GM23338 (cell line): Measurements from ENCODE around the gene SPNS1. TPM values are rescaled to one million over a fixed set of nuclear protein-coding genes. Genes with fewer than 3 reads are reported as not detected.

ENCODE experiments used
- ATAC-seq: fragments of 200-7000 bp; cut with Tn5 transposase; 3 replicates; pipeline ENCODE4 v1.9.1; 2020
- DNase-seq: peaks from one replicate; pipeline ENCODE4 v3.0.0-alpha.2; 2015; ENCODE audit warnings: low spot score
- H2AFZ ChIP-seq: fragments of 200-600 bp; sonication (generic); 2 replicates; pipeline ENCODE4 v1.8.0; 2016; ENCODE audit warnings: antibody characterized with exemption, mild to moderate bottlenecking, moderate library complexity
- H3F3A ChIP-seq: fragments of 200-600 bp; sonication (generic); replicated peaks from 2 replicates; pipeline ENCODE4 v1.8.0; 2017; ENCODE audit warnings: antibody characterized with exemption, mixed run types, low read depth
- H3K27ac ChIP-seq: fragments of 200-600 bp; sonication (generic); 2 replicates; pipeline ENCODE4 v1.6.1; 2016; ENCODE audit warnings: low read depth
- H3K27me3 ChIP-seq: fragments of 200-600 bp; sonication (generic); 2 replicates; pipeline ENCODE4 v1.8.0; 2016; ENCODE audit warnings: mild to moderate bottlenecking, mixed run types, moderate library complexity; ENCODE audit not compliant: insufficient read depth
- H3K36me3 ChIP-seq: fragments of 200-600 bp; sonication (generic); 2 replicates; pipeline ENCODE4 v1.8.0; 2016; ENCODE audit warnings: mild to moderate bottlenecking; ENCODE audit not compliant: insufficient read depth
- H3K4me1 ChIP-seq: fragments of 200-600 bp; sonication (generic); 2 replicates; pipeline ENCODE4 v1.8.0; 2016; ENCODE audit warnings: mild to moderate bottlenecking, moderate library complexity; ENCODE audit not compliant: insufficient read depth
- H3K4me2 ChIP-seq: fragments of 200-600 bp; sonication (generic); 2 replicates; pipeline ENCODE4 v1.7.1; 2017; ENCODE audit warnings: mixed run types
- H3K4me3 ChIP-seq: fragments of 200-600 bp; sonication (generic); 2 replicates; pipeline ENCODE4 v1.6.1; 2016; ENCODE audit warnings: mixed run types
- H3K79me2 ChIP-seq: fragments of 200-600 bp; sonication (generic); replicated peaks from 2 replicates; pipeline ENCODE4 v1.8.0; 2017; ENCODE audit warnings: mild to moderate bottlenecking; ENCODE audit not compliant: insufficient read depth
- H3K9me2 ChIP-seq: fragments of 200-600 bp; sonication (generic); 2 replicates; pipeline ENCODE4 v1.8.0; 2017; ENCODE audit not compliant: insufficient read depth
- H4K20me1 ChIP-seq: fragments of 200-600 bp; sonication (generic); replicated peaks from 2 replicates; pipeline ENCODE4 v1.8.0; 2017; ENCODE audit warnings: mild to moderate bottlenecking; ENCODE audit not compliant: insufficient read depth
- H3K27ac Mint-ChIP-seq: 2 replicates; pipeline ENCODE4 v1.8.0; 2020; ENCODE audit warnings: inconsistent platforms, mild to moderate bottlenecking, moderate library complexity, mixed read lengths
- H3K27me3 Mint-ChIP-seq: 3 replicates; pipeline ENCODE4 v1.8.0; 2022; ENCODE audit warnings: low read depth, mild to moderate bottlenecking, moderate library complexity, mixed read lengths, inconsistent platforms; ENCODE audit not compliant: insufficient read depth, poor library complexity
- H3K36me3 Mint-ChIP-seq: 3 replicates; pipeline ENCODE4 v1.8.0; 2021; ENCODE audit warnings: low read depth, mild to moderate bottlenecking, inconsistent platforms, moderate library complexity, mixed read lengths
- H3K4me1 Mint-ChIP-seq: 3 replicates; pipeline ENCODE4 v1.8.0; 2020; ENCODE audit warnings: mild to moderate bottlenecking, inconsistent platforms, mixed read lengths
- H3K4me3 Mint-ChIP-seq: 3 replicates; pipeline ENCODE4 v1.8.0; 2021; ENCODE audit warnings: moderate library complexity, mild to moderate bottlenecking, inconsistent platforms, mixed read lengths
- H3K9me3 Mint-ChIP-seq: 3 replicates; pipeline ENCODE4 v1.8.0; 2020; ENCODE audit warnings: moderate library complexity, mild to moderate bottlenecking, inconsistent platforms, mixed read lengths
- CREB1 ChIP-seq: fragments of 250-450 bp; sonication (Bioruptor Pico); IDR thresholded peaks from 2 replicates; pipeline ENCODE4 v1.5.0; 2020; ENCODE audit warnings: low read depth, mild to moderate bottlenecking, moderate library complexity
- CTCF ChIP-seq, 2 experiments: fragments of 200-600 bp in 1 of 2; sonication (generic) in 1 of 2; conservative IDR thresholded peaks; 2 replicates each; pipeline versions ENCODE4 v1.5.1 to v1.6.1; 2016 to 2017; ENCODE audit warnings: antibody characterized with exemption in 2 of 2, low read depth in 2 of 2, mild to moderate bottlenecking in 2 of 2, moderate library complexity in 1 of 2
- ETS1 ChIP-seq: IDR thresholded peaks from 2 replicates; pipeline ENCODE4 v1.6.1; 2016; ENCODE audit warnings: antibody characterized with exemption
- EZH2 ChIP-seq: fragments of 200-600 bp; sonication (generic); IDR thresholded peaks from one replicate; pipeline ENCODE4 v1.8.0; 2017; ENCODE audit warnings: antibody characterized with exemption, mild to moderate bottlenecking, low read depth; ENCODE audit not compliant: unreplicated experiment
- EZH2phosphoT487 ChIP-seq: fragments of 200-600 bp; sonication (generic); IDR thresholded peaks from one replicate; pipeline ENCODE4 v1.8.1; 2018; ENCODE audit warnings: antibody characterized with exemption; ENCODE audit not compliant: unreplicated experiment
- JUNB ChIP-seq: IDR thresholded peaks from one replicate; pipeline ENCODE4 v1.6.1; 2016; ENCODE audit warnings: antibody characterized with exemption; ENCODE audit not compliant: unreplicated experiment
- NANOG ChIP-seq: IDR thresholded peaks from 2 replicates; pipeline ENCODE4 v1.6.1; 2016; ENCODE audit warnings: antibody characterized with exemption, borderline replicate concordance
- POLR2AphosphoS5 ChIP-seq: IDR thresholded peaks from 2 replicates; pipeline ENCODE4 v1.6.1; 2016; ENCODE audit warnings: antibody characterized with exemption, low read depth
- REST ChIP-seq: IDR thresholded peaks from one replicate; pipeline ENCODE4 v1.6.1; 2018; ENCODE audit warnings: antibody characterized with exemption; ENCODE audit not compliant: unreplicated experiment
- STAT1 ChIP-seq: IDR thresholded peaks from one replicate; pipeline ENCODE4 v1.6.1; 2016; ENCODE audit warnings: antibody characterized with exemption; ENCODE audit not compliant: unreplicated experiment
- ZNF114 ChIP-seq: fragments of 250-450 bp; sonication (Bioruptor Pico); IDR thresholded peaks from 2 replicates; pipeline ENCODE4 v1.5.0; 2020; ENCODE audit warnings: mild to moderate bottlenecking, moderate library complexity
- ZNF331 ChIP-seq: fragments of 250-450 bp; sonication (Bioruptor Pico); IDR thresholded peaks from 2 replicates; pipeline ENCODE4 v1.5.0; 2020; ENCODE audit warnings: low read depth, mild to moderate bottlenecking, moderate library complexity
- ZNF462 ChIP-seq: fragments of 250-450 bp; sonication (Bioruptor Pico); IDR thresholded peaks from 2 replicates; pipeline ENCODE4 v1.5.0; 2020; ENCODE audit warnings: mild to moderate bottlenecking, moderate library complexity
- polyA plus RNA-seq: library from polyadenylated mRNA; unstranded; fragments of >200 nt; fragmentation: Nextera tagmentation; extraction: Ambion mirVana; gene quantifications from 2 replicates; pipeline ENCODE4 v1.2.1, GENCODE V29; 2016
- total RNA-seq: library from RNA; depleted of rRNA; stranded (reverse); fragments of >200 nt; shearing (Covaris generic); gene quantifications from 2 replicates; pipeline ENCODE4 v1.2.3, GENCODE V29; 2014

The SPNS1 gene
- total and polyA plus RNA-seq, 2 experiments from 2014 or later = 37.2 to 48.5 TPM

- H3K27ac ChIP-seq = no peak overlapping the region
- peaks cover 13% of the 10 kb centered on the region for H4K20me1 ChIP-seq
- H3K4me1 ChIP-seq = no peaks in the 10 kb centered on the region
- ATAC-seq (no peak), DNase-seq (no peak)
- H2AFZ ChIP-seq = no peak overlapping the region
- peaks cover 51% of the 10 kb centered on the region for H3K36me3 Mint-ChIP-seq
- no peak overlapping the region for H3K4me3 Mint-ChIP-seq
- TF ChIP-seq JUNB (no peak), CREB1 (CRISPR knock-in tag) (no peak), EZH2phosphoT487 (no peak), ZNF462 (CRISPR knock-in tag) (no peak), ETS1 (no peak), ZNF114 (CRISPR knock-in tag) (no peak), REST (no peak), NANOG (no peak), POLR2AphosphoS5 (no peak), ZNF331 (CRISPR knock-in tag) (no peak), EZH2 (no peak), STAT1 (no peak), CTCF (conservative IDR thresholded peaks at IDR 0.05; ENCODE audit: low read depth in 2 of 2) (no peak)
- H3K4me3 ChIP-seq = no peak overlapping the region
- H3K27me3 ChIP-seq = no peaks in the 10 kb centered on the region
- peaks cover 29% of the 10 kb centered on the region for H3K36me3 ChIP-seq
- H3F3A ChIP-seq = no peaks in the 10 kb centered on the region
- H3K4me2 ChIP-seq = no peak overlapping the region
- no peak overlapping the region for H3K27ac Mint-ChIP-seq
- peaks cover 3% of the 10 kb centered on the region for H3K27me3 Mint-ChIP-seq
- no peaks in the 10 kb centered on the region for H3K79me2 ChIP-seq
- H3K9me3 Mint-ChIP-seq = no peaks in the 10 kb centered on the region
- H3K9me2 ChIP-seq = no peaks in the 10 kb centered on the region
- H3K4me1 Mint-ChIP-seq = no peaks in the 10 kb centered on the region
Measured at GRCh38 chr16:28964496-28964895, 10.1 kb upstream of the SPNS1 start.
